Lower leg skin (tissue), 3 donors: ENCODE measurements around the gene TTYH3.
"Not testable (repeated sequence)": the region's sequence is repeated elsewhere in the genome, so short reads cannot be mapped to it uniquely, and the experiment has no call there.

Experiments
- CTCF ChIP-seq, 3 donors: fragments of 450-650 bp; IDR thresholded peaks; one replicate each; pipeline ENCODE4 v1.5.1; 2016; ENCODE audit warnings: antibody characterized with exemption in 3 of 3, mild to moderate bottlenecking in 3 of 3, moderate library complexity in 2 of 3
- POLR2A ChIP-seq, 2 donors: fragments of 450-650 bp; IDR thresholded peaks; one replicate each; pipeline ENCODE4 v1.6.1; 2016 to 2017; ENCODE audit warnings: antibody characterized with exemption in 2 of 2, mild to moderate bottlenecking in 1 of 2, moderate library complexity in 1 of 2

- not testable (repeated sequence) for TF ChIP-seq CTCF, POLR2A (IDR thresholded peaks at IDR 0.05)
Observed at GRCh38 chr7:2678454-2678853, 46.7 kb downstream of the TTYH3 start.
